ENCODE data around the gene GINM1. TPM values are rescaled to one million over a fixed set of nuclear protein-coding genes. Genes with fewer than 3 reads are reported as not detected.

GINM1 gene
- total RNA-seq, 1 experiment from 2014 or later, result 25.0 TPM

DNA sequence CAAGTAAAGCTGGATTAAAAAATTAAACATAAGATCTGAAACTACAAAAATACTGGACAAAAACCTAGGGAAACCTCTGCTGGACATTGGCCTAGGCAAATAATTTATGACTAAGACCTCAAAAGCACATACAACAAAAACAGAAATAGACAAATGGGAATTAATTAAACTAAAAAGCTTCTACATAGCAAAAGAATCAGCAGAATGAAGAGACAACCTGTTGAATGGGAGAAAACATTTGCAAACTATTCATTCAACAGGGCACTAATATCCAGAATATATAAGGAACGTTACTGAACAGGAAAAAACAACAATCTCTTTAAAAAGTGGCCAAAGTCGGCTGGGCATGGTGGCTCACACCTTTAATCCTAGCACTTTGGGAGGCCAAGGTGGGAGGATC, 6.8 kb upstream of the GINM1 start:
- ChIA-PET RAD21 (ENCODE audit: low non-redundant PET in 1 of 2, low total read pairs in 2 of 2, uncharacterized antibody in 2 of 2, unreplicated experiment in 2 of 2) (no interaction called here), POLR2A (no interaction called here), CTCF (no interaction called here)
- no peak for ATAC-seq
- intact Hi-C loops (cut with micrococcal nuclease), result no loop called here
- Histone ChIP-seq H3K27me3 (ENCODE audit: insufficient read depth, low read length) (no peaks in the 10 kb centered on the region), H3K27ac (ENCODE audit: low read depth, low read length) (no peak overlapping the region), H3K79me2 (ENCODE audit: insufficient read depth, low read length) (no peaks in the 10 kb centered on the region), H3K4me3 (replicated peaks in 1 of 2; ENCODE audit: low read depth in 1 of 2, low read length in 2 of 2) (no peak overlapping the region), H3K9ac (ENCODE audit: low read length) (no peak overlapping the region), H3K9me2 (ENCODE audit: insufficient read depth) (no peaks in the 10 kb centered on the region), H3K4me1 (ENCODE audit: control insufficient read depth in 1 of 2, insufficient read depth in 2 of 2, low read length in 2 of 2) (peaks cover 1 to 4% of the 10 kb centered on the region in 2 experiments; a peak in 2 of 4 replicates), H3K4me2 (ENCODE audit: low read length) (no peak overlapping the region), H2AFZ (ENCODE audit: low read depth, low read length, poor library complexity, severe bottlenecking) (no peak overlapping the region), H3K36me3 (ENCODE audit: control insufficient read depth in 1 of 2, insufficient read depth in 2 of 2, low read length in 2 of 2) (no peaks in the 10 kb centered on the region), H3K9me3 (ENCODE audit: control insufficient read depth in 1 of 2, insufficient read depth in 1 of 2, low read depth in 1 of 2, low read length in 2 of 2) (no peaks in the 10 kb centered on the region), H4K20me1 (ENCODE audit: insufficient read depth) (no peaks in the 10 kb centered on the region)
- DNase-seq (ENCODE audit: low read depth, low spot score), result no peak
- BruUV-seq (replicated peaks), result no TSS peak
- TF ChIP-seq, protein P1, sequence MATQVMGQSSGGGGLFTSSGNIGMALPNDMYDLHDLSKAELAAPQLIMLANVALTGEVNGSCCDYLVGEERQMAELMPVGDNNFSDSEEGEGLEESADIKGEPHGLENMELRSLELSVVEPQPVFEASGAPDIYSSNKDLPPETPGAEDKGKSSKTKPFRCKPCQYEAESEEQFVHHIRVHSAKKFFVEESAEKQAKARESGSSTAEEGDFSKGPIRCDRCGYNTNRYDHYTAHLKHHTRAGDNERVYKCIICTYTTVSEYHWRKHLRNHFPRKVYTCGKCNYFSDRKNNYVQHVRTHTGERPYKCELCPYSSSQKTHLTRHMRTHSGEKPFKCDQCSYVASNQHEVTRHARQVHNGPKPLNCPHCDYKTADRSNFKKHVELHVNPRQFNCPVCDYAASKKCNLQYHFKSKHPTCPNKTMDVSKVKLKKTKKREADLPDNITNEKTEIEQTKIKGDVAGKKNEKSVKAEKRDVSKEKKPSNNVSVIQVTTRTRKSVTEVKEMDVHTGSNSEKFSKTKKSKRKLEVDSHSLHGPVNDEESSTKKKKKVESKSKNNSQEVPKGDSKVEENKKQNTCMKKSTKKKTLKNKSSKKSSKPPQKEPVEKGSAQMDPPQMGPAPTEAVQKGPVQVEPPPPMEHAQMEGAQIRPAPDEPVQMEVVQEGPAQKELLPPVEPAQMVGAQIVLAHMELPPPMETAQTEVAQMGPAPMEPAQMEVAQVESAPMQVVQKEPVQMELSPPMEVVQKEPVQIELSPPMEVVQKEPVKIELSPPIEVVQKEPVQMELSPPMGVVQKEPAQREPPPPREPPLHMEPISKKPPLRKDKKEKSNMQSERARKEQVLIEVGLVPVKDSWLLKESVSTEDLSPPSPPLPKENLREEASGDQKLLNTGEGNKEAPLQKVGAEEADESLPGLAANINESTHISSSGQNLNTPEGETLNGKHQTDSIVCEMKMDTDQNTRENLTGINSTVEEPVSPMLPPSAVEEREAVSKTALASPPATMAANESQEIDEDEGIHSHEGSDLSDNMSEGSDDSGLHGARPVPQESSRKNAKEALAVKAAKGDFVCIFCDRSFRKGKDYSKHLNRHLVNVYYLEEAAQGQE (IDR thresholded peaks at IDR 0.05; ENCODE audit: low read depth), result no peak
- TF ChIP-seq EZH2 (IDR thresholded peaks at IDR 0.05), result no peak
- no peak for TF ChIP-seq RAD21 (IDR thresholded peaks at IDR 0.05; ENCODE audit: low read depth)
- TF ChIP-seq FOSL1 (IDR thresholded peaks at IDR 0.05; ENCODE audit: low read depth), result no peak
- no peak for TF ChIP-seq EGR1 (IDR thresholded peaks at IDR 0.05; ENCODE audit: low read depth)
- TF ChIP-seq SRF (IDR thresholded peaks at IDR 0.05; ENCODE audit: low read depth), result no peak
- TF ChIP-seq CBX3 (IDR thresholded peaks at IDR 0.05; ENCODE audit: low read depth), result no peak
- no peak for TF ChIP-seq TCF7L2 (IDR thresholded peaks at IDR 0.05; ENCODE audit: borderline replicate concordance, extremely low read depth, insufficient read depth, insufficient read length)
- no peak for TF ChIP-seq ZFX (IDR thresholded peaks at IDR 0.05)
- no peak for TF ChIP-seq JUND (IDR thresholded peaks at IDR 0.05)
- TF ChIP-seq POLR2AphosphoS5 (IDR thresholded peaks at IDR 0.05; ENCODE audit: low read depth, low read length), result no peak
